ENCODE results near the gene TMEM120A. TPM values are rescaled to one million over a fixed set of nuclear protein-coding genes. Genes with fewer than 3 reads are reported as not detected.

The TMEM120A gene
- total and polyA plus RNA-seq, 2 experiments from 2014 or later = 12.7 to 22.3 TPM

GRCh38 chr7:75987805-75988567 lies 6.4 kb downstream of the TMEM120A start:
- H3K4me1 Mint-ChIP-seq = peaks cover 23% of the 10 kb centered on the region
- peaks cover 22% of the 10 kb centered on the region for H3K27me3 Mint-ChIP-seq (ENCODE audit: insufficient read depth, low read depth, poor library complexity)
- H3K27me3 ChIP-seq (ENCODE audit: insufficient read depth) = no peaks in the 10 kb centered on the region
- no peak for ATAC-seq
- H3K79me2 ChIP-seq (replicated peaks; ENCODE audit: insufficient read depth) = no peaks in the 10 kb centered on the region
- no peak for DNase-seq (ENCODE audit: low spot score)
- no peak overlapping the region for H2AFZ ChIP-seq
- no peaks in the 10 kb centered on the region for H4K20me1 ChIP-seq (replicated peaks; ENCODE audit: insufficient read depth)
- no peak overlapping the region for H3K4me2 ChIP-seq
- peaks cover 22% of the 10 kb centered on the region for H3K36me3 Mint-ChIP-seq (ENCODE audit: low read depth)
- TF ChIP-seq ZNF114 (CRISPR knock-in tag; IDR thresholded peaks at IDR 0.05) = no peak
- TF ChIP-seq CREB1 (CRISPR knock-in tag; IDR thresholded peaks at IDR 0.05; ENCODE audit: low read depth) = no peak
- no peak for TF ChIP-seq CTCF (conservative IDR thresholded peaks at IDR 0.05; ENCODE audit: low read depth in 2 of 2)
- no peak for TF ChIP-seq REST (IDR thresholded peaks at IDR 0.05; ENCODE audit: unreplicated experiment)
- no peak for TF ChIP-seq ZNF331 (CRISPR knock-in tag; IDR thresholded peaks at IDR 0.05; ENCODE audit: low read depth)
- no peak for TF ChIP-seq ZNF462 (CRISPR knock-in tag; IDR thresholded peaks at IDR 0.05)
- no peak for TF ChIP-seq ETS1 (IDR thresholded peaks at IDR 0.05)
- no peak for TF ChIP-seq POLR2AphosphoS5 (IDR thresholded peaks at IDR 0.05; ENCODE audit: low read depth)
- no peak for TF ChIP-seq STAT1 (IDR thresholded peaks at IDR 0.05; ENCODE audit: unreplicated experiment)
- TF ChIP-seq EZH2 (IDR thresholded peaks at IDR 0.05; ENCODE audit: low read depth, unreplicated experiment) = no peak
- no peak for TF ChIP-seq EZH2phosphoT487 (IDR thresholded peaks at IDR 0.05; ENCODE audit: unreplicated experiment)
- no peak for TF ChIP-seq JUNB (IDR thresholded peaks at IDR 0.05; ENCODE audit: unreplicated experiment)
- H3K4me1 ChIP-seq (ENCODE audit: insufficient read depth) = peaks cover 2% of the 10 kb centered on the region; the same call in 1 of the 2 replicates
- no peaks in the 10 kb centered on the region for H3K9me3 Mint-ChIP-seq
- H3K27ac Mint-ChIP-seq = no peak overlapping the region
- H3K4me3 Mint-ChIP-seq = no peak overlapping the region
- no peaks in the 10 kb centered on the region; the same call in 1 of the 2 replicates for H3K36me3 ChIP-seq (ENCODE audit: insufficient read depth)
- H3F3A ChIP-seq (replicated peaks; ENCODE audit: low read depth) = no peaks in the 10 kb centered on the region
- H3K27ac ChIP-seq (ENCODE audit: low read depth) = no peak overlapping the region
- H3K9me2 ChIP-seq (ENCODE audit: insufficient read depth) = no peaks in the 10 kb centered on the region
- H3K4me3 ChIP-seq = no peak overlapping the region

Data from GM23338 (cell line).